Karpas-422 (cell line): ENCODE measurements around the gene TIAM1. TPM values are rescaled to one million over a fixed set of nuclear protein-coding genes. Genes with fewer than 3 reads are reported as not detected.

Source experiments
- DNase-seq: peaks from one replicate; pipeline ENCODE4 v3.0.0-alpha.2; 2015
- H2AFZ ChIP-seq: fragments of 200-600 bp; sonication (generic); 2 replicates; pipeline ENCODE4 v1.6.1; 2014; ENCODE audit warnings: antibody characterized with exemption, low read length, mixed read lengths
- H3K27ac ChIP-seq: fragments of 200-600 bp; sonication (generic); 2 replicates; pipeline ENCODE4 v1.5.1; 2014; ENCODE audit warnings: mild to moderate bottlenecking, low read length, moderate library complexity
- H3K27me3 ChIP-seq: fragments of 200-600 bp; sonication (generic); 2 replicates; pipeline ENCODE4 v1.6.1; 2014; ENCODE audit warnings: low read length, mixed read lengths
- H3K36me3 ChIP-seq: fragments of 200-600 bp; sonication (generic); 2 replicates; pipeline ENCODE4 v1.6.1; 2014; ENCODE audit warnings: low read length, mixed read lengths; ENCODE audit not compliant: insufficient read depth
- H3K4me1 ChIP-seq: fragments of 200-600 bp; sonication (generic); 2 replicates; pipeline ENCODE4 v1.6.1; 2014; ENCODE audit warnings: mild to moderate bottlenecking, low read length, mixed read lengths
- H3K4me2 ChIP-seq: fragments of 200-600 bp; sonication (generic); 2 replicates; pipeline ENCODE4 v1.6.1; 2014; ENCODE audit warnings: low read length, low read depth, mild to moderate bottlenecking; ENCODE audit not compliant: poor library complexity, severe bottlenecking
- H3K4me3 ChIP-seq: fragments of 200-600 bp; sonication (generic); 2 replicates; pipeline ENCODE4 v1.5.1; 2014; ENCODE audit warnings: mild to moderate bottlenecking, antibody characterized with exemption, low read length, mixed read lengths
- H3K79me2 ChIP-seq: fragments of 200-600 bp; sonication (generic); 2 replicates; pipeline ENCODE4 v1.6.1; 2014; ENCODE audit warnings: mild to moderate bottlenecking, low read length, mixed read lengths
- H3K9ac ChIP-seq: fragments of 200-600 bp; sonication (generic); 2 replicates; pipeline ENCODE4 v1.6.0; 2014; ENCODE audit warnings: low read length
- H3K9me2 ChIP-seq: fragments of 200-600 bp; sonication (generic), shearing (Covaris generic); replicated peaks from 2 replicates; pipeline ENCODE4 v1.6.0; 2014; ENCODE audit warnings: mild to moderate bottlenecking, low read length, moderate library complexity; ENCODE audit not compliant: insufficient read depth
- H3K9me3 ChIP-seq: fragments of 300-700, 200-600 bp; sonication (generic); 2 replicates; pipeline ENCODE4 v1.6.1; 2014; ENCODE audit warnings: low read length, mixed read lengths
- H4K20me1 ChIP-seq: fragments of 200-600 bp; sonication (generic); 2 replicates; pipeline ENCODE4 v1.6.1; 2014; ENCODE audit warnings: mild to moderate bottlenecking, antibody characterized with exemption, low read length, low read depth; ENCODE audit not compliant: insufficient read depth
- total RNA-seq: library from RNA; depleted of rRNA; stranded (reverse); fragments of >200 nt; shearing (Covaris generic); gene quantifications from 2 replicates; pipeline ENCODE4 v1.2.3, GENCODE V29; 2014; ENCODE audit warnings: low replicate concordance

TIAM1 gene
- total RNA-seq, 1 experiment from 2014 or later = 0.63 TPM

- Histone ChIP-seq H3K79me2 (no peaks in the 10 kb centered on the region), H4K20me1 (no peaks in the 10 kb centered on the region), H3K9me3 (no peaks in the 10 kb centered on the region), H3K4me1 (no peaks in the 10 kb centered on the region), H3K4me2 (no peak overlapping the region), H2AFZ (no peak overlapping the region), H3K36me3 (no peaks in the 10 kb centered on the region), H3K27me3 (no peaks in the 10 kb centered on the region), H3K9ac (no peak overlapping the region), H3K9me2 (no peaks in the 10 kb centered on the region), H3K27ac (no peak overlapping the region), H3K4me3 (no peak overlapping the region)
- no peak for DNase-seq
Observed at GRCh38 chr21:31351438-31351837, 7.4 kb upstream of the TIAM1 start.

GRCh38 chr21:31349208-31349607 lies 5.1 kb upstream of the TIAM1 start:
- Histone ChIP-seq H3K36me3 (no peaks in the 10 kb centered on the region), H3K4me2 (no peak overlapping the region), H3K9me3 (no peaks in the 10 kb centered on the region), H4K20me1 (no peaks in the 10 kb centered on the region), H3K27ac (no peak overlapping the region), H3K9ac (no peak overlapping the region), H3K9me2 (no peaks in the 10 kb centered on the region), H3K4me3 (no peak overlapping the region), H3K4me1 (no peaks in the 10 kb centered on the region), H2AFZ (no peak overlapping the region), H3K27me3 (no peaks in the 10 kb centered on the region), H3K79me2 (no peaks in the 10 kb centered on the region)
- no peak for DNase-seq

- H3K27me3 ChIP-seq = no peaks in the 10 kb centered on the region
Observed at GRCh38 chr21:31348188-31348587, 4.1 kb upstream of the TIAM1 start.

GRCh38 chr21:31347435-31348032 lies 3.5 kb upstream of the TIAM1 start:
- Histone ChIP-seq H3K4me2 (no peak overlapping the region), H3K9ac (no peak overlapping the region)
- DNase-seq = peak; percentile 53

More at GRCh38 chr21:31348188-31348587, 4.1 kb upstream of the TIAM1 start:
- Histone ChIP-seq H3K9ac (no peak overlapping the region), H4K20me1 (no peaks in the 10 kb centered on the region), H3K36me3 (no peaks in the 10 kb centered on the region), H3K79me2 (no peaks in the 10 kb centered on the region), H3K4me1 (no peaks in the 10 kb centered on the region), H3K4me2 (no peak overlapping the region), H2AFZ (no peak overlapping the region), H3K9me2 (no peaks in the 10 kb centered on the region), H3K9me3 (no peaks in the 10 kb centered on the region), H3K4me3 (no peak overlapping the region), H3K27ac (no peak overlapping the region)
- no peak for DNase-seq

GRCh38 chr21:31346256-31346821 lies 2.3 kb upstream of the TIAM1 start:
- DNase-seq = no peak
- Histone ChIP-seq H3K27me3 (no peaks in the 10 kb centered on the region), H3K9ac (no peak overlapping the region), H2AFZ (no peak overlapping the region), H3K9me2 (no peaks in the 10 kb centered on the region), H3K4me1 (no peaks in the 10 kb centered on the region), H3K4me3 (no peak overlapping the region), H3K27ac (no peak overlapping the region), H3K79me2 (no peaks in the 10 kb centered on the region), H3K4me2 (no peak overlapping the region), H3K36me3 (no peaks in the 10 kb centered on the region), H4K20me1 (no peaks in the 10 kb centered on the region), H3K9me3 (no peaks in the 10 kb centered on the region)

More at GRCh38 chr21:31347435-31348032, 3.5 kb upstream of the TIAM1 start:
- Histone ChIP-seq H3K79me2 (no peaks in the 10 kb centered on the region), H3K36me3 (no peaks in the 10 kb centered on the region), H2AFZ (no peak overlapping the region), H3K27me3 (no peaks in the 10 kb centered on the region), H4K20me1 (no peaks in the 10 kb centered on the region), H3K9me2 (no peaks in the 10 kb centered on the region), H3K4me1 (no peaks in the 10 kb centered on the region), H3K9me3 (no peaks in the 10 kb centered on the region), H3K27ac (no peak overlapping the region), H3K4me3 (no peak overlapping the region)

GRCh38 chr21:31345136-31345535 lies 1.1 kb upstream of the TIAM1 start:
- Histone ChIP-seq H3K27ac (no peak overlapping the region), H3K9ac (no peak overlapping the region), H3K4me3 (no peak overlapping the region), H3K79me2 (no peaks in the 10 kb centered on the region), H3K36me3 (no peaks in the 10 kb centered on the region), H3K9me2 (no peaks in the 10 kb centered on the region), H2AFZ (no peak overlapping the region), H3K4me1 (no peaks in the 10 kb centered on the region), H3K27me3 (no peaks in the 10 kb centered on the region), H3K9me3 (no peaks in the 10 kb centered on the region), H4K20me1 (no peaks in the 10 kb centered on the region), H3K4me2 (no peak overlapping the region)
- DNase-seq = no peak

- no peaks in the 10 kb centered on the region for H3K27me3 ChIP-seq
- H3K27ac ChIP-seq = no peak overlapping the region
- no peaks in the 10 kb centered on the region for H3K9me3 ChIP-seq
- no peak for DNase-seq
- H2AFZ ChIP-seq = no peak overlapping the region
- H3K79me2 ChIP-seq = no peaks in the 10 kb centered on the region
- no peaks in the 10 kb centered on the region for H3K9me2 ChIP-seq
- no peaks in the 10 kb centered on the region for H3K4me1 ChIP-seq
- no peak overlapping the region for H3K4me2 ChIP-seq
- no peaks in the 10 kb centered on the region for H3K36me3 ChIP-seq
- no peak overlapping the region for H3K9ac ChIP-seq
- no peak overlapping the region for H3K4me3 ChIP-seq
- H4K20me1 ChIP-seq = no peaks in the 10 kb centered on the region; the same call in 1 of the 2 replicates
Observed at GRCh38 chr21:31343030-31343510, 991 bp downstream of the TIAM1 start.

GRCh38 chr21:31342348-31342747 lies 1.7 kb downstream of the TIAM1 start:
- DNase-seq = no peak
- Histone ChIP-seq H3K27ac (no peak overlapping the region), H3K9ac (no peak overlapping the region), H3K9me2 (no peaks in the 10 kb centered on the region), H3K27me3 (no peaks in the 10 kb centered on the region), H3K4me1 (no peaks in the 10 kb centered on the region), H3K36me3 (no peaks in the 10 kb centered on the region), H3K9me3 (no peaks in the 10 kb centered on the region), H4K20me1 (no peaks in the 10 kb centered on the region; the same call in 1 of the 2 replicates), H3K4me2 (no peak overlapping the region), H3K4me3 (no peak overlapping the region), H2AFZ (no peak overlapping the region), H3K79me2 (no peaks in the 10 kb centered on the region)
